Right forelimb (tissue), 1 donor: ENCODE measurements around the gene DMTF1.
"Not testable (repeated sequence)": the region's sequence is repeated elsewhere in the genome, so short reads cannot be mapped to it uniquely, and the experiment has no call there.

Experiments used
- DNase-seq: peaks from one replicate; pipeline ENCODE4 v3.0.0-alpha.2; 2018

DMTF1 gene

DNA sequence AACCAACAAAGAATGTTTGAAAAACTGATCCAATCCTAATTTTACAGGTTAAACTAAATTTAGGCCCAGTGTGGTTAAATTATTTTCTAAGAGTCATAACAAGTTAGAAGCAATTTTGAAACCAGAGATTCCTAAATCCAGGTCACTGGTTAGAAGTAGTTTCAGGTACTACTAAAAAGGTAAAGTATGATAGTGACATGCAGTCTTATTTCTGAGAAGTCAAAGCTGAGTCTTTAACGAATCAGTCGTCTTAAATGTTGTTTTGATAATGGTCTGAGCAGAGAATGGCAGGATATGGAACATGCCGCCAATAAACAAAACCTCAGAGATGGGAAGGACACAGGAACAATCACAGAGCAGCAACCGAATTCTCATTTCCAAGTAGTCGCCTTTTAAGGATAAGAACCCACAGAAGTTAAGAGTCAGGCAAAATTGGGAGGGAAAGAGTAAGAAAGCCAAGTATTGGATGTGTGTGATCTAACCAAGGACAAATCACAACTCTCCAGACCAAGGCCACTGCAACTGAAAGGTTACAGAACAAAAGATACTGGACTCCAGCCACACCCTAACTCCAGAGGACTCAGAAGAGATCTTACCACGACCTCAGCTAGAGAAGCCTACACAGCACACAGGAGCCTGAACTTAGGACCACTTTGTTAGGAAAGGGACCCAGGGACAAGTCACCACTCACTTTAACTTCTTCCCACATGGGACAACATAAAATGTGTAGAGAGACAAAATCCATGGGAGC is 47.6 kb downstream of the DMTF1 start:
- DNase-seq = no peak

GRCh38 chr7:87202208-87202607 is 50.0 kb downstream of the DMTF1 start:
- DNase-seq = no peak

DNA sequence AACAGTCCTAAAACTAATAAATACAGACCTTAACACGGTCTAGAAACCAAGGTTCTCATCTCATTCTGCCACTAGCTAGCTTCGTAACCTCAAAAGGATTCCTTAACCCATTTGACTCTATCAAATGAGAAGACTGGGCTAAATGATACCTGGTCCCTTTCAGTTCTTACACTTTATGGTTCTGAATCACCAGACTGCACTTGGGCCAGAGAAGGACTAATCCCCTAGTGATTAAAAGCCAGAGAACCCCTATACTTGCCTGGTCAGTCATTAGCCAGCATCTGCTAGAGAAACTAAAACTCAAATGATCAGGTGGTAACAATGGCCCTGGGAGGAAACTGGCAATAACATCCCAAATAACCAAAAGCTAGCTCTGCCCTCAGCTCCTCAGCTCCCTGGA is 50.5 kb downstream of the DMTF1 start:
- no peak for DNase-seq

GRCh38 chr7:87203929-87204328 is 51.7 kb downstream of the DMTF1 start:
- not testable (repeated sequence) for DNase-seq

DNA sequence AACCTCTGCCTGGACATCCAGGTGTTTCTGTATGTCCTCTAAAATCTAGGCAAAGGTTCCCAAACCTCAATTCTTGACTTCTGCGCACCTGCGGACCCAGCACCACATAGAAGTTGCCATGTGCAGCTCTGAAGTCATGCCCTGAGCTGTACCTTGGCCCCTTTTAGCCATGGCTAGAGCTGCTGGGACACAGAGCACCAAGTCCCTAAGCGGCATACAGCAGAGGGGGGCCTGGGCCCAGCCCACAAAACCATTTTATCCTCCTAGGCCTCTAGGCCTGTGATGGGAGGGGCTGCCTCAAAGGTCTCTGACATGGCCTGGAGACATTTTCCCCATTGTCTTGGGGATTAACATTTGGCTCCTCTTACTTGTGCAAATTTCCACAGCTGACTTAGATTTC is 52.7 kb downstream of the DMTF1 start:
- no peak for DNase-seq

GRCh38 chr7:87205701-87206100 is 53.4 kb downstream of the DMTF1 start:
- not testable (repeated sequence) for DNase-seq

DNA sequence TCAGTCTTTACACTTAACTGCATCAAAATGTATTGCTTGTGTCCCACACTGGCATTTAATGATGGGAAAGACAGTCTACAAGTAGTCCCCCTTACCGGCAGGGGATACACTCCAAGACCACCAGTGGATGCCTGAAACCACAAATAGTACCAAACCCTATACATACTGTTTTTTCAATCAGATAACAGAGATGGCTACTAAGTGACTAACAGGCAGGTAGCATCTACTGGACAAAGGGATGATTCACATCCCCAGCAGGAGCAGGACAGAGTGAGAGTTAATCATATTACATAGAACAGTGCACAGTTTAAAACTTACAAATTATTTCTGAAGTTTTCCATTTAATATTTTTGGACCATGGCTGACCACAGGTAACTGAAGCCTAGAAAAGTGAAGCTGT is 54.1 kb downstream of the DMTF1 start:
- no peak for DNase-seq

DNA sequence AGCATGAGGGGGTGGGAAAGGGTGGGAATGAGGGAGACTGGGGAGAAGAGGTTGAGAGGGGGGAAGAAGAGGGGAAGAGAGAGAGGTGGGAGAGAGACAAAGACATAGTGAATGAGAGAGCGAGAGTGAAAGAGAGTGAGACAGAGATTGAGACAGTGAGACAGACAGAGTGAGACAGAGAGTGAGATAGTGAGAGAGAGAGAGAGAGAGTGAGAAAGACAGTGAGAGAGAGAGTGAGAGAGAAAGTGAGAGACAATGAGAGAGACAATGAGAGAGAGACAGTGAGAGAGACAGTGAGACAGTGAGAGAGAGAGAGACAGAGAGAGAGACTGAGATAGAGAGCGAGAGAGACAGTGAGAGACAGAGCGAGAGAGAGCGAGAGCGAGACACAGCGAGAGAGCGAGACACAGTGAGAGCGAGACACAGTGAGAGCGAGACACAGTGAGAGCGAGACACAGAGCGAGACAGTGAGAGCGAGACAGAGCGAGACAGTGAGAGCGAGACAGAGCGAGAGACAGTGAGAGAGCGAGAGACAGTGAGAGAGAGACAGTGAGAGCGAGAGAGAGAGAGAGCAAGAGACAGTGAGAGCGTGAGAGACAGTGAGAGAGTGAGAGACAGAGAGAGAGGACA is 57.2 kb downstream of the DMTF1 start:
- no peak for DNase-seq

- no peak for DNase-seq
Observed at GRCh38 chr7:87210506-87210905, 58.3 kb downstream of the DMTF1 start.

- DNase-seq = no peak
Observed at GRCh38 chr7:87212498-87212897, 60.2 kb downstream of the DMTF1 start.

DNA sequence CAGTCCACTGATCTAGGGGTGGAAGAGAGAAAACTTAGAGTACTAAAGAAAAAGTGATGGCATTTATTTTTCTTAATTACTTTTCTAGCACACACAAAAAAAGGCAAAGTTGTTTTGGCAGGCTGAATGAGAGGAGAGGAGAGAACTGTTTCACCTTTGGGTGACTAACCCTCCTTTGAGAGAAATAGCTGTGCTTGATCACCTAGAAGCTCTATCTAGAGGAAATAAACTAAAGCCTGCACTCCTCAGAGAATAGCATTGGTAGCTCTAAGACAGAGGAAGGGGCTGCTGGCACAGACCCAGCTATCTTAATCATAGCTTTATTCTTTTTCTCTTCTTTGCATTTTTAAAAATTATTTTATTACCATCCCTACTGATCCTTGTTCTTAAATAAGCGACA is 61.0 kb downstream of the DMTF1 start:
- no peak for DNase-seq

GRCh38 chr7:87213811-87214210 is 61.6 kb downstream of the DMTF1 start:
- no peak for DNase-seq

- DNase-seq = no peak
Observed at GRCh38 chr7:87215046-87215445, 62.8 kb downstream of the DMTF1 start.

GRCh38 chr7:87216701-87217508 is 64.7 kb downstream of the DMTF1 start:
- no peak for DNase-seq

DNA sequence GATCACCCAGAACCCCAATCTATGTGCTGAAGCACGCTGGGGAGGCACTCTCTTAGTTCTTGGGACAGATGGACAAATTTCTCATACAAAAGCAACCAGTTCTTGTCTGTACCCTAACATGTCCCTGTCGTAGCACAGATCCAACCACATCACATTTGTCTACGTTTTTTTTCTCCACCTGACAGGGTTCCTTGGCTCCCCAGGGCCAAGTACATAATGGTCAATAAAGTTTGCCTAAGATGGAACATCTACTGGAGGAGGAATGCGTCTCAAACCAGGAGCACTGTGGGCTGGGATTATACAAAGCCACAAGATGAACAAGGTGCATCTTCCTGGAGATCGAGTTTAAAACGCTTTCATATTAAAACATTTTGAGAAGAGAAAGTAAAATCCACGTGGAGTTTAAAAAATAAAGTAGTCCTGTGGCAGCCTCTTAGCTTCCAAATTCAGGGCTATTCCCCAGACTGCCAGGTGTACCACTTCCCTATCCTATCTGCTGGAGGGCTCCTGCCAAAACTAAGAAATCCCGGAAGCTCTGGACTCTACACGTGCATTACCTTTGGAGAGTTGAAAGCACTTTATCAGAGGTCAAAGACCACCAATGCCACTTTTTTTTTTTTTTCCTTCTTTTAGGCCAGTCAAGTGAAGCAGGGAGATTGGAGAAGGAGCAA is 65.9 kb downstream of the DMTF1 start:
- DNase-seq = no peak

DNA sequence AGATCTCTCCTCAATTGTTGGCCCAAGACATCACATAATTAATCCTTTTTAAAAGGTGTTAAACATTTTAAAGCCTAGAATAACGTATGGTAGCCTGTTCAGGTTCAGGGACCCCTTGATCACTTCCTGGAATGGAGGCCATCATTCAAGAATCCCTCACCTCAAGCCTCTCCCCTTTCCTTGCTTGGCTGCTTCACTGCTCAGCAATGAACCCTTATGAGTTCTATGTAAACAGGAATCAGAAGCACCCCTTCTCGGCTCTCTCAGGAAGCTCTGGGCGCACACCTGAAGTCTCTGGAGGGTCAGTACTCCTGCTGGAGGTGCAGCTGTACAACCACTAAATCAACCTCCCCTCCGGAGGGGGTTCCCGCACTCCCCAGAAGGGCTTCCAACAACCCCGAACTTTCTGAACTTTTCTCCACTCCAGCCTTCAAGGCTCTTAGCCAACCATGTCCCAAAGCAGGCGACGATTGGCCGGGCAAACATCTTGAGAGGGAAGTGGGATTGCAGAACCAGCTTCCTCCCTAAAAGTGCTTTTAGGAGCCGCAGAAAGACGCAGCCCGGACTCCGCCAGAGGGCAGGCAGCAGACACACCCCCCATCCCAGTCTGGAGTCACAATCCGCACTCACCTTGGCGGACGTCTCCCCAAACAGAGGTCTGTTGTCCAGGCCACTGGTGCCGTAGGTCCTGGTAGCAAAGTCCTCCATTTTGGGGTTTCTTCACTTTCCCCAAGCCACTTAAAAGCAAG is 66.7 kb downstream of the DMTF1 start:
- peak; percentile 77 for DNase-seq

DNA sequence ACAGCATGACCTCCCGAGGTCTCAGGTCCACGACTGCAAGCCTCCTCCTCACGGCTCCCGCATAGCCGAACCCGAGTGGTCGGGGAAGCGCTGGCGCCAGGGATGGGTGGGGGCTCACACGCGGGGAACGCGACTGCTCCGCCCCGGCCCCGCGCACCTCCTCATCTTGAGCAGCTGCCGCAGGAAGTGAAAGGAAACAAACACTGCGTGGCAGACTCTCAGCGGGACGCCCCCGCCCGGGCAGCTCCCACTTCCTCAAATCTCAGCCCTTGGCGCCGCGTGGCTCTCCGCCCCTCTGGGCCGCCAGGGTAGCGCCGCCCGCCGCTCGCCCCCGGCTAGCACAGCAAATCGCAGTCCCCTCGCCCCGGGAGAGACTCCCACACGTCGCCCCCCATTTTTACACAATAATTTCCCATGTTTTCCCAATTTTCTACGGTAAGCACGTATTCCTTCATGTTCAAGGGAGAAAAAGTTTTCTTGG is 67.3 kb downstream of the DMTF1 start, which contains the start of gene TMEM243:
Gene TMEM243, minus strand, starts transcription at position 188 of the 481 bp plus-strand sequence. CDS start 229 bp downstream, outside the sequence.
- peak; percentile 77 for DNase-seq

DNA sequence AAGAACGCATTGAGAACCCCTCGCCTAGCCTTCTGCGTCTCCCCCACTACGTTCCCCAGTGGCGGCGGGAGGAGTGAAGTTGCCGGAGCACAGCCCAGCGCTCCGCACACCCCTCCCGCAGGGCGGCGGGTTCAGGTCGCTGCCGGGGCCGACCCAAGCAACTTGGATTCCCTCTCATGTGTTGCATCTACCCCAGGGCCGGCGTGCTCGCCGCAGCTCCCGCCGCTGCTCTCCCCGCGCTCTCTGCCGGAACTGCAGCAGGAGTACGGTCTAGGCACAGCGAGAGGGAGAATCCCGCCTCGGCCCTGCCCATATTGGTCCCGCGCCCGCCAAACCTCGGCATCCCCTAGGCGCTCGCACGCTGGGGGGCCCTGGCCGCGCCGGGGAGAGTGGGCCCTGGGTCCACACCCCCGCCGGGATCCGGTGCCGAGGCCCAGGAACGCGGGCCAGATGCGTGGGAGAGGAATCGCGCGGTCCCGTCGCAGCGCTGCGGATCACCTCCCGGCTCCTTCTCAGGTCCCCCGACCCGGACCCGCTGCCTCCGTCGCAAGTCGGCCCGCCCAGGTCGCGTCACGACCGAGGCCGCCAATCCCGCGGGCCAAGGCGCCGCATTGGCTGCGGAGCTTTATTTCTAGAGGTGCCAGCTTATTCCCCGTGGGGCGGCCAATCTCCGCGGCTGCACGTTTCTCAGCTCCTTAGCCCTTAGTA is 67.9 kb downstream of the DMTF1 start:
- DNase-seq = peak; percentile 81

GRCh38 chr7:87220734-87221215 is 68.5 kb downstream of the DMTF1 start:
- no peak for DNase-seq

DNA sequence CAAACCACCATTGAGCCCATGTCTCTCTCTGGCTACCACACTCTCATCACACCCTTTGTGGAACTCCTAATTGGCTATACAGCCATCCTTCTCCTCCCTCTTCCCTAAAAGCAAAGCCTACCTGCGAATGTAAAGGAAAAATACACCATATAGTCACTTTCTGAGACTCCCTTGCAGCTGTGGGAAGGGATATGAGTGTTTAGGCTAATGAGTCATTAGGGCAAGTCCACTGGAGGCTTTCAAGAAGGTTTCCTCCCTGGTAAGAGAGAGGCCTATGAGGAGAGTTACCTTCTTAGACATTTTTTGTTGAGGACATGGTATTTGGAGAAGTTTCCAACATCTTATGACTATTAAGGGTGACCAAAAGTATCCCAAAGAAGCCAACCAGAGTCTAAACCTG is 71.4 kb downstream of the DMTF1 start:
- DNase-seq = no peak

GRCh38 chr7:87225696-87226095 is 73.4 kb downstream of the DMTF1 start:
- DNase-seq = no peak
